H1 (cell line): ENCODE data around the gene NBEA.

Source experiments
- POLR2AphosphoS5 ChIP-seq: IDR thresholded peaks from 2 replicates; pipeline ENCODE4 v1.6.1; 2011; ENCODE audit warnings: low read depth, low read length
- SIN3A ChIP-seq, 2 experiments: IDR thresholded peaks in 1 of 2; conservative IDR thresholded peaks in 1 of 2; 2 replicates each; pipeline ENCODE4 v1.6.1; 2011 to 2012; ENCODE audit warnings: low read length in 2 of 2, improper control_type of control experiment in 1 of 2, low read depth in 1 of 2, mild to moderate bottlenecking in 1 of 2
- TF ChIP-seq, protein P1 (sequence below), 3 experiments: IDR thresholded peaks; 1 replicate in 2 of 3; 2 replicates in 1 of 3; pipeline versions ENCODE4 v1.5.1 to v1.6.1; 2011; ENCODE audit warnings: low read length in 3 of 3, mild to moderate bottlenecking in 3 of 3, inconsistent platforms in 2 of 3, low read depth in 1 of 3, moderate library complexity in 1 of 3; ENCODE audit not compliant: insufficient read depth in 1 of 3; ENCODE audit errors: control extremely low read depth in 1 of 3

DNA sequence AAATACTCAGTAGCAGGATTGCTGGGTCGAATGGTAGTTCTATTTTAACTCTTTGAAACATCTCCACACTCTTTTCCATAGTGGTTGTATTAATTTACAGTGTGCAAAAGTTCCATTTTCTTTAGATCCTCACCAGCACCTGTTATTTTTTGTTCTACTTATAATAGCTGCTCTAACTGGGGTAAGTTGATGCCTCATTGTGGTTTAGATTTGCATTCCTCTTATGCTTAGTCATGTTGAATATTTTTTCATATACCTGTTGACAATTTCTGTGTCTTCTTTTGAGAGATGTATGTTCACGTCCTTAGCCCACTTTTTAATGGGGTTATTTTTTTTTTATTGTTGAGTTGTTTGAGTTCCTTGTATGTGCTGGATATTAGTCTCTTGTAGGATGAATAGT, 144.6 kb downstream of the NBEA start:
- TF ChIP-seq, protein P1, sequence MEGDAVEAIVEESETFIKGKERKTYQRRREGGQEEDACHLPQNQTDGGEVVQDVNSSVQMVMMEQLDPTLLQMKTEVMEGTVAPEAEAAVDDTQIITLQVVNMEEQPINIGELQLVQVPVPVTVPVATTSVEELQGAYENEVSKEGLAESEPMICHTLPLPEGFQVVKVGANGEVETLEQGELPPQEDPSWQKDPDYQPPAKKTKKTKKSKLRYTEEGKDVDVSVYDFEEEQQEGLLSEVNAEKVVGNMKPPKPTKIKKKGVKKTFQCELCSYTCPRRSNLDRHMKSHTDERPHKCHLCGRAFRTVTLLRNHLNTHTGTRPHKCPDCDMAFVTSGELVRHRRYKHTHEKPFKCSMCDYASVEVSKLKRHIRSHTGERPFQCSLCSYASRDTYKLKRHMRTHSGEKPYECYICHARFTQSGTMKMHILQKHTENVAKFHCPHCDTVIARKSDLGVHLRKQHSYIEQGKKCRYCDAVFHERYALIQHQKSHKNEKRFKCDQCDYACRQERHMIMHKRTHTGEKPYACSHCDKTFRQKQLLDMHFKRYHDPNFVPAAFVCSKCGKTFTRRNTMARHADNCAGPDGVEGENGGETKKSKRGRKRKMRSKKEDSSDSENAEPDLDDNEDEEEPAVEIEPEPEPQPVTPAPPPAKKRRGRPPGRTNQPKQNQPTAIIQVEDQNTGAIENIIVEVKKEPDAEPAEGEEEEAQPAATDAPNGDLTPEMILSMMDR (IDR thresholded peaks at IDR 0.05; ENCODE audit: control extremely low read depth in 1 of 3, insufficient read depth in 1 of 3, low read depth in 1 of 3, low read length in 3 of 3), result no peak
- TF ChIP-seq POLR2AphosphoS5 (no peak), SIN3A (conservative IDR thresholded peaks at IDR 0.05 in 1 of 2, IDR thresholded peaks at IDR 0.05 in 1 of 2; ENCODE audit: low read depth in 1 of 2, low read length in 2 of 2) (no peak)
